PC-3 (cell line): ENCODE data around the gene SRRM2. TPM values are rescaled to one million over a fixed set of nuclear protein-coding genes. Genes with fewer than 3 reads are reported as not detected.

Experiments
- ATAC-seq: fragments of 200-7000 bp; cut with Tn5 transposase; 2 replicates; pipeline ENCODE4 v1.9.1; 2020; ENCODE audit warnings: mild to moderate bottlenecking, moderate library complexity
- BruUV-seq: library from RNA; stranded (reverse); fragments of 400-500 nt; replicated peaks from 2 replicates; lab custom pipeline; 2021; lab: Mats Ljungman, UMichigan
- CTCF ChIA-PET: fragments of 300-600 bp; sonication (Branson Sonifier 250); formaldehyde crosslinking; loops from one replicate; lab custom pipeline; 2022; ENCODE audit warnings: antibody characterized with exemption; lab: Charles Lee
- POLR2A ChIA-PET: fragments of 300-600 bp; sonication (Branson Sonifier 250); formaldehyde crosslinking; loops from one replicate; lab custom pipeline; 2022; ENCODE audit warnings: antibody characterized with exemption; ENCODE audit not compliant: unreplicated experiment; lab: Charles Lee
- DNase-seq: peaks from one replicate; pipeline ENCODE4 v3.0.0-alpha.2; 2015
- H2AFZ ChIP-seq: fragments of 300-600 bp; sonication (generic); 2 replicates; pipeline ENCODE4 v1.6.0; 2016; ENCODE audit warnings: antibody characterized with exemption, low read length
- H3F3A ChIP-seq: fragments of 300-600 bp; sonication (generic); one replicate; pipeline ENCODE4 v1.6.0; 2017; ENCODE audit warnings: antibody characterized with exemption, low read length, control low read depth, mild to moderate bottlenecking; ENCODE audit not compliant: unreplicated experiment
- H3K27ac ChIP-seq: fragments of 300-600 bp; sonication (generic); 2 replicates; pipeline ENCODE4 v1.5.1; 2016; ENCODE audit warnings: mild to moderate bottlenecking, low read length
- H3K27me3 ChIP-seq: fragments of 300-600 bp; sonication (generic); 2 replicates; pipeline ENCODE4 v1.6.1; 2016; ENCODE audit warnings: low read length, mixed read lengths
- H3K36me3 ChIP-seq: fragments of 300-600 bp; sonication (generic); 2 replicates; pipeline ENCODE4 v1.6.1; 2016; ENCODE audit warnings: low read depth, mixed run types, low read length, mixed read lengths
- H3K4me1 ChIP-seq: fragments of 300-600 bp; sonication (generic); 2 replicates; pipeline ENCODE4 v1.5.1; 2016; ENCODE audit warnings: low read length; ENCODE audit not compliant: insufficient read depth
- H3K4me2 ChIP-seq: fragments of 300-600 bp; sonication (generic); 2 replicates; pipeline ENCODE4 v1.6.0; 2016; ENCODE audit warnings: low read length
- H3K4me3 ChIP-seq: fragments of 300-600 bp; sonication (generic); 2 replicates; pipeline ENCODE4 v1.5.1; 2016; ENCODE audit warnings: mild to moderate bottlenecking, low read length, mixed read lengths
- H3K79me2 ChIP-seq: fragments of 300-600 bp; sonication (generic); 2 replicates; pipeline ENCODE4 v1.6.1; 2017; ENCODE audit warnings: low read length, mixed read lengths
- H3K9ac ChIP-seq: fragments of 300-600 bp; sonication (generic); 2 replicates; pipeline ENCODE4 v1.6.0; 2016; ENCODE audit warnings: mild to moderate bottlenecking, low read length
- H3K9me2 ChIP-seq: fragments of 300-600 bp; sonication (generic); replicated peaks from 2 replicates; pipeline ENCODE4 v1.6.1; 2016; ENCODE audit warnings: mixed run types, low read length, mixed read lengths
- H3K9me3 ChIP-seq: fragments of 300-600 bp; sonication (generic); 2 replicates; pipeline ENCODE4 v1.6.1; 2016; ENCODE audit warnings: low read length, mixed read lengths
- H4K20me1 ChIP-seq: fragments of 300-600 bp; sonication (generic); 2 replicates; pipeline ENCODE4 v1.6.1; 2016; ENCODE audit warnings: low read length, mixed read lengths
- CTCF ChIP-seq: fragments of 300-600 bp; sonication (generic); conservative IDR thresholded peaks from 2 replicates; pipeline ENCODE4 v1.5.1; 2017; ENCODE audit warnings: antibody characterized with exemption, low read depth, mild to moderate bottlenecking, low read length
- EZH2 ChIP-seq: fragments of 300-600 bp; sonication (generic); IDR thresholded peaks from one replicate; pipeline ENCODE4 v1.6.1; 2017; ENCODE audit warnings: antibody characterized with exemption, mild to moderate bottlenecking, low read length; ENCODE audit not compliant: unreplicated experiment
- EZH2phosphoT487 ChIP-seq: fragments of 300-600 bp; sonication (generic); IDR thresholded peaks from 2 replicates; pipeline ENCODE4 v1.6.1; 2018; ENCODE audit warnings: mild to moderate bottlenecking, antibody characterized with exemption, low read length, borderline replicate concordance
- intact Hi-C: fragments of 100-400 bp; cut with micrococcal nuclease; formaldehyde crosslinking; loops from 2 replicates; pipeline ENCODE4 v1.9.0; 2023
- total RNA-seq: library from RNA; depleted of rRNA; stranded (reverse); fragments of >200 nt; gene quantifications from 2 replicates; pipeline ENCODE4 v1.2.3, GENCODE V29; 2014

SRRM2 gene
- total RNA-seq, 1 experiment from 2014 or later = 72.6 TPM

- ChIA-PET POLR2A (no interaction called here), CTCF (no interaction called here)
- H2AFZ ChIP-seq = no peak overlapping the region
- no peaks in the 10 kb centered on the region; the same call in 1 of the 2 replicates for H3K27me3 ChIP-seq
- no TSS peak for BruUV-seq
- H3K4me1 ChIP-seq = peaks cover 8% of the 10 kb centered on the region
- no peaks in the 10 kb centered on the region for H3K9me3 ChIP-seq
- no peaks in the 10 kb centered on the region for H3F3A ChIP-seq
- intact Hi-C loops = no loop called here
- H3K9ac ChIP-seq = no peak overlapping the region
- H4K20me1 ChIP-seq = no peaks in the 10 kb centered on the region
- no peak for DNase-seq
- H3K36me3 ChIP-seq = no peaks in the 10 kb centered on the region
- no peak for ATAC-seq
- no peaks in the 10 kb centered on the region for H3K9me2 ChIP-seq
- no peak overlapping the region for H3K4me3 ChIP-seq
- no peaks in the 10 kb centered on the region for H3K79me2 ChIP-seq
- no peak overlapping the region for H3K27ac ChIP-seq
- H3K4me2 ChIP-seq = no peak overlapping the region
- TF ChIP-seq EZH2 = no peak
- TF ChIP-seq CTCF = no peak
- no peak for TF ChIP-seq EZH2phosphoT487
These were observed 40.5 kb downstream of the SRRM2 start for GRCh38 chr16:2792940-2793339.

DNA sequence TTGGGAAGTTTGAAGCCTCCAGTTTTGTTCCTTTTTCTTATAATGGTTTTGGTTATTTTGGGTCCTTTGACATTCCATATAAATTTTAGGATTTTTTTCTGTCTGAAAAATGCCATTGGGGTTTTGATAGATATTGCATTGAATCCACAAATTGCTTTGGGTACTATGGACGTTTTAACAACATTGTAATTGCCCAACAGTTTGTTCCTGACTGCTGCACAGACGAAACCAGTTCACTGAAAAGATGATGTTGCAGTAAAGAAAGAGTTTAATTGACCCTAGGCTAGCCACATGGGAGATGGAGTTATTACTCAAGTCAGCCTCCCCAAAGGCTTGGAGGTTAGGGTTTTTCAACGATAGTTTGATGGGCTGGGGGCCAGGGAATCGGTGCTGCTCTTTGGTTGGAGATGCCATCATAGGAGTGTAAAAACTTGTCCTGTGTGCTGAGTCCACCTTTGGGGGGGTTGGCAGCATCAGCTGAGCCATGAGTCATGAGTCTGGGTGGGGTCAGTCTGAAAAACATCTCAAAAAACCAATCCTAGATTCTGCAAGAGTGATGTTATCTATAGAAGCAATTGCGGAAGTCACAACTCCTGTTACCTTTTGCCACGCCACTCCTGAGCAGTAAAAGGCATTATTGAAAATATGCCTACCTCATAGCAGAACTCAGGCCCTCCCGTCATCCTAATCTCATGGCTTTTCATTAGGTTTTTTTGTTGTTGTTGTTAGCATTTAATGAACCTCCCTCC, 43.1 kb downstream of the SRRM2 start:
- Histone ChIP-seq H3F3A (no peaks in the 10 kb centered on the region), H3K4me1 (peaks cover 16% of the 10 kb centered on the region), H4K20me1 (no peaks in the 10 kb centered on the region), H3K79me2 (no peaks in the 10 kb centered on the region), H3K36me3 (no peaks in the 10 kb centered on the region), H3K9me2 (no peaks in the 10 kb centered on the region), H3K27ac (no peak overlapping the region), H3K27me3 (no peaks in the 10 kb centered on the region; the same call in 1 of the 2 replicates), H3K9ac (no peak overlapping the region), H3K4me2 (no peak overlapping the region), H3K9me3 (no peaks in the 10 kb centered on the region), H3K4me3 (no peak overlapping the region), H2AFZ (no peak overlapping the region)
- ChIA-PET POLR2A (no interaction called here), CTCF (no interaction called here)
- TF ChIP-seq EZH2phosphoT487 (no peak), EZH2 (no peak), CTCF (no peak)
- ATAC-seq (no peak), DNase-seq (no peak)
- intact Hi-C loops = no loop called here
- no TSS peak for BruUV-seq

DNA sequence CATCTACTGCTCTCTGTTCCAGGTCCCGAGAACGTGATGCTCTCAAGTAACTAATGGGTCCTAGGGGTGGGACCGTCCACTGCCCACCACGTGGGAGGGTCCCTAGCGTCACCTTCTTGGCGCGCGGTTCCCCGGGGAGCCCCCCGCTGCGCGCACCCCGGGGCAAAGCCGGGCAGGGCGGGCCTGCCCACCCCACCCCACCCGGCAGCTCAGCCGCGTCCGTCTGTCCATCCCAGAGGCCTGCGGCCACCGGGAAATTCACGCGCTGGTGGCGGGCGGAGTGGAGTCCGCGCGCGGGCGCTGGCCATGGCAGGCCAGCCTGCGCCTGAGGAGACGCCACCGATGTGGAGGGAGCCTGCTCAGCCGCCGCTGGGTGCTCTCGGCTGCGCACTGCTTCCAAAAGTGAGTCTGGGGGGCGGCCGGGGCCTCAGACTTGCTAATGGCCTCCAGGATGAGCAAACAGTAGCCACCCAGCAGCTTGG, 46.3 kb downstream of the SRRM2 start:
- H3K27ac ChIP-seq = no peak overlapping the region
- ATAC-seq (no peak), DNase-seq (no peak)
- no peak overlapping the region for H2AFZ ChIP-seq
- TF ChIP-seq EZH2 (no peak), CTCF (no peak), EZH2phosphoT487 (no peak)
- BruUV-seq = no TSS peak
- no peaks in the 10 kb centered on the region for H3K79me2 ChIP-seq
- H3K9ac ChIP-seq = no peak overlapping the region
- intact Hi-C loops = no loop called here
- POLR2A ChIA-PET = no interaction called here
- no peaks in the 10 kb centered on the region for H3F3A ChIP-seq
- H4K20me1 ChIP-seq = no peaks in the 10 kb centered on the region
- H3K4me1 ChIP-seq = peaks cover 16% of the 10 kb centered on the region
- CTCF ChIA-PET = no interaction called here
- H3K9me3 ChIP-seq = no peaks in the 10 kb centered on the region
- no peak overlapping the region for H3K4me2 ChIP-seq
- H3K27me3 ChIP-seq = no peaks in the 10 kb centered on the region
- no peaks in the 10 kb centered on the region for H3K9me2 ChIP-seq
- H3K4me3 ChIP-seq = no peak overlapping the region
- no peaks in the 10 kb centered on the region for H3K36me3 ChIP-seq
